ENCODE results near the gene IMMP1L. TPM values are rescaled to one million over a fixed set of nuclear protein-coding genes. Genes with fewer than 3 reads are reported as not detected.

Gene IMMP1L
- total and polyA plus RNA-seq, 2 donors (not counting 3 experiments of a cell fraction or from before 2014, with no cell fraction given), result 14.8 to 41.8 TPM

DNA sequence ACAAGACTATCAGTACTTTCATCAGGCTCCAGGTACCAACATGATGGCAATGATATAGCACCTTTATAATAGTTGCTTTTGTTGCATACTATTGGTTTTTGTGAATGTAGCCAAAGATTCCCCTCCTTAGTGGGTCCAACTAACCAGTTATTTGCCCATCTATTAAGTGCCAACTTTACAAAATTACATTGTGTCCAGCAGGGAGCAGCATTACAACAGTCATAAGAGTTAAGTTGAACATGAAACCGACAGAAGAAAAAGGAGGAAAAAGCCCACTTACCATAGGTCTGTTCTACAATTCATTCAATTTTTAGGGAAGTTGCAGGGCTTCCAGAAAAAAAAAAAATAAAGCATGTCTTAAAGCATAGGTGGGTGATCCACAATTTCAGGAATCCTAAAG, 21.6 kb downstream of the IMMP1L start:
- no TSS peak for BruUV-seq (replicated peaks)
- Histone ChIP-seq H2AFZ (ENCODE audit: low read depth, low read length) (no peak overlapping the region), H3K27ac (ENCODE audit: insufficient read depth, low read depth, low read length) (no peak overlapping the region), H3K4me1 (ENCODE audit: control insufficient read depth, extremely low read depth, insufficient read depth, low read length) (no peaks in the 10 kb centered on the region), H3K4me2 (ENCODE audit: insufficient read depth, low read length) (no peak overlapping the region), H3K9me1 (replicated peaks; ENCODE audit: control insufficient read depth, extremely low read depth, insufficient read depth, low read length) (no peaks in the 10 kb centered on the region), H3K9ac (replicated peaks; ENCODE audit: extremely low read depth, insufficient read depth, low read length) (no peak overlapping the region), H3K9me3 (replicated peaks; ENCODE audit: control insufficient read depth, insufficient read depth, low read length) (no peaks in the 10 kb centered on the region), H3K79me2 (ENCODE audit: control insufficient read depth, insufficient read depth, low read length) (peaks cover 2% of the 10 kb centered on the region), H4K20me1 (replicated peaks; ENCODE audit: control insufficient read depth, extremely low read depth, insufficient read depth, low read length) (no peaks in the 10 kb centered on the region), H3K4me3 (replicated peaks in 1 of 3; ENCODE audit: insufficient read depth in 1 of 3, low read depth in 1 of 3, low read length in 3 of 3) (no peak overlapping the region), H3K27me3 (ENCODE audit: control insufficient read depth in 2 of 2, insufficient read depth in 2 of 2, low read length in 2 of 2) (no peaks in the 10 kb centered on the region), H3K36me3 (ENCODE audit: control insufficient read depth in 2 of 2, extremely low read depth in 1 of 2, insufficient read depth in 2 of 2, low read length in 2 of 2) (no peaks in the 10 kb centered on the region)
- peak; percentile 54 for FAIRE-seq
- intact Hi-C loops (cut with micrococcal nuclease), result loop anchor here (1.0 to 2.0 kb wide), 4 partner anchors 383 to 689 kb away; no protein-coding TSS in a partner anchor
- dilution Hi-C loops (cut with MboI; ENCODE audit: extremely low pct_ligation_motif_present, low sequenced_read_pairs), result no loop called here
- peak; percentile 74 for DNase-seq (ENCODE audit: low read depth, low spot score)
- POLR2A ChIA-PET, result no interaction called here
- TF ChIP-seq, protein P1, sequence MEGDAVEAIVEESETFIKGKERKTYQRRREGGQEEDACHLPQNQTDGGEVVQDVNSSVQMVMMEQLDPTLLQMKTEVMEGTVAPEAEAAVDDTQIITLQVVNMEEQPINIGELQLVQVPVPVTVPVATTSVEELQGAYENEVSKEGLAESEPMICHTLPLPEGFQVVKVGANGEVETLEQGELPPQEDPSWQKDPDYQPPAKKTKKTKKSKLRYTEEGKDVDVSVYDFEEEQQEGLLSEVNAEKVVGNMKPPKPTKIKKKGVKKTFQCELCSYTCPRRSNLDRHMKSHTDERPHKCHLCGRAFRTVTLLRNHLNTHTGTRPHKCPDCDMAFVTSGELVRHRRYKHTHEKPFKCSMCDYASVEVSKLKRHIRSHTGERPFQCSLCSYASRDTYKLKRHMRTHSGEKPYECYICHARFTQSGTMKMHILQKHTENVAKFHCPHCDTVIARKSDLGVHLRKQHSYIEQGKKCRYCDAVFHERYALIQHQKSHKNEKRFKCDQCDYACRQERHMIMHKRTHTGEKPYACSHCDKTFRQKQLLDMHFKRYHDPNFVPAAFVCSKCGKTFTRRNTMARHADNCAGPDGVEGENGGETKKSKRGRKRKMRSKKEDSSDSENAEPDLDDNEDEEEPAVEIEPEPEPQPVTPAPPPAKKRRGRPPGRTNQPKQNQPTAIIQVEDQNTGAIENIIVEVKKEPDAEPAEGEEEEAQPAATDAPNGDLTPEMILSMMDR (IDR thresholded peaks at IDR 0.05; ENCODE audit: extremely low read depth in 1 of 2, insufficient read depth in 1 of 2, low read depth in 1 of 2, low read length in 2 of 2), result peak; percentile 24 to 28
- no peak for TF ChIP-seq POLR2AphosphoS5 (IDR thresholded peaks at IDR 0.05; ENCODE audit: insufficient read depth, low read depth, low read length)
- CTCF ChIA-PET, result interaction anchor here (0.9 to 3.2 kb wide), 13 partner anchors 11 to 688 kb away, joined by 3 to 69 read pairs (median 5); no protein-coding TSS in a partner anchor

DNA sequence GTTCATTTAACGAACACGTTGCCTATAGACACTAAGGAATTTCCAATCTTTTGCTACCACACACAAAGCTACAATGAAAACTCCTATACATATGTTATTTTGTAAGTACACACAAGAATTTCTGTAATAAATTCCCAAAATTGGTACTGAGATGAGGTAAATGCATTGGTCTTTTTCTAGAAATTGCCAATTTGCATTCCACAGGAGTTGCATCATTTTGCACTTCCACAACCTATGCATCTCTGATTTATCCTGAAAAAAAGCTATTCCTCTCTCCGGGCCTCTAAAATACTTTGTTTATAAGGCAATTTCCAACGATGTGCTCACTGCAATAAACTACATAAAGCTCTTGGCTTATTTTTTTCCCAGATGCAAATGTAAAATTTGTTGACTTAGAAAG, 24.9 kb downstream of the IMMP1L start:
- Histone ChIP-seq H3K4me3 (replicated peaks in 1 of 3; ENCODE audit: insufficient read depth in 1 of 3, low read depth in 1 of 3, low read length in 3 of 3) (no peak overlapping the region), H3K9me3 (replicated peaks; ENCODE audit: control insufficient read depth, insufficient read depth, low read length) (no peaks in the 10 kb centered on the region), H3K36me3 (ENCODE audit: control insufficient read depth in 2 of 2, extremely low read depth in 1 of 2, insufficient read depth in 2 of 2, low read length in 2 of 2) (no peaks in the 10 kb centered on the region), H3K4me1 (ENCODE audit: control insufficient read depth, extremely low read depth, insufficient read depth, low read length) (no peaks in the 10 kb centered on the region), H4K20me1 (replicated peaks; ENCODE audit: control insufficient read depth, extremely low read depth, insufficient read depth, low read length) (no peaks in the 10 kb centered on the region), H3K9me1 (replicated peaks; ENCODE audit: control insufficient read depth, extremely low read depth, insufficient read depth, low read length) (no peaks in the 10 kb centered on the region), H2AFZ (ENCODE audit: low read depth, low read length) (no peak overlapping the region), H3K4me2 (ENCODE audit: insufficient read depth, low read length) (no peak overlapping the region), H3K27ac (ENCODE audit: insufficient read depth, low read depth, low read length) (no peak overlapping the region), H3K27me3 (ENCODE audit: control insufficient read depth in 2 of 2, insufficient read depth in 2 of 2, low read length in 2 of 2) (no peaks in the 10 kb centered on the region), H3K9ac (replicated peaks; ENCODE audit: extremely low read depth, insufficient read depth, low read length) (no peak overlapping the region), H3K79me2 (ENCODE audit: control insufficient read depth, insufficient read depth, low read length) (peaks cover 2% of the 10 kb centered on the region)
- no peak for DNase-seq (ENCODE audit: low read depth, low spot score)
- no peak for FAIRE-seq
- intact Hi-C loops (cut with micrococcal nuclease), result no loop called here
- POLR2A ChIA-PET, result interaction anchor here (0.6 kb wide), 1 partner anchor 618 kb away, joined by 3 read pairs; no protein-coding TSS in a partner anchor
- CTCF ChIA-PET, result interaction anchor here (1.1 to 3.0 kb wide), 6 partner anchors 19 to 523 kb away, joined by 3 to 13 read pairs (median 4); no protein-coding TSS in a partner anchor
- no TSS peak for BruUV-seq (replicated peaks)
- no peak for TF ChIP-seq EZH2 (IDR thresholded peaks at IDR 0.05; ENCODE audit: borderline replicate concordance, low read depth, low read length, severe bottlenecking)
- TF ChIP-seq MYC (IDR thresholded peaks at IDR 0.05; ENCODE audit: low read depth, low read length), result no peak
- no peak for TF ChIP-seq POLR2AphosphoS5 (IDR thresholded peaks at IDR 0.05; ENCODE audit: insufficient read depth, low read depth, low read length)
- dilution Hi-C loops (cut with MboI; ENCODE audit: extremely low pct_ligation_motif_present, low sequenced_read_pairs), result no loop called here

Measured in endothelial cell of umbilical vein (primary cell).